Measurements from ENCODE around the gene FBXW4. TPM values are rescaled to one million over a fixed set of nuclear protein-coding genes. Genes with fewer than 3 reads are reported as not detected.

Gene FBXW4
- total RNA-seq, 6 experiments from 2014 or later, result 15.1 to 29.5 (median 25.6) TPM

DNA sequence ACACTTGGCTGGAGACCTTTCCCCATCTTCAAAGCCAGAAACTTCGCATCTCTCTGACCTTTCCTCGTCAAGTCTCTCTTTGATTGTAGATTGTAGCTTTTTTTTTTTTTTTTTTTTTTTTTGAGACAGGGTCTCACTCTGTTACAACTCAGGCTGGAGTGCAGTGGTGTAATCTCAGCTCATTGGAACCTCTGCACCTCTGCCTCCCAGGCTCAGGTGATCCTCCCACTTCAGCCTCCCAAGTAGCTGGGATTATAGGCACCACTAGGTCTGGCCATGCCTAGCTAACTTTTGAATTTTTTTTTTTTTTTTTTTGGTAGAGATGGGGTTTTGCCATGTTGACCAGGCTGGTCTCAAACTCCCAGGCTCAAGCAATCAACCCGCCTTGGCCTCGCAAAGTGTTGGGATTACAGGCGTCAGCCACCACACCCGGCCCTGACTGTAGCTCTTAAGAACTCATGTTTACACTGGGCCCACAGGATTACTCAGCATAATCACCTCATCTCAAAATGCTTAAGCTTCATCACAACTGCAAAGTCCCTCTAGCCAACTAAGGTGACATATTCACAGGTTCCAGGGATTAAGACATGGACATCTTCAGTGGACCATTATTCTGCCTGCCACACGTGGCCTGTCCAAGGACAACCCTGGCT lies 118.6 kb downstream of the FBXW4 start:
- Histone ChIP-seq H3K36me3 (peaks cover 0 to 16% (median 0%) of the 10 kb centered on the region in 4 donors), H3K27me3 (no peaks in the 10 kb centered on the region), H3K4me1 (no peaks in the 10 kb centered on the region), H3K9me3 (peaks cover 0 to 6% (median 0%) of the 10 kb centered on the region in 4 donors), H3K27ac (no peak overlapping the region), H3K4me3 (no peak overlapping the region)
- WGBS (ENCODE audit: insufficient coverage, low coverage, low lambda C conversion rate, missing lambda C conversion rate), result 100% methylated on average over 3 of the region's 7 CpGs
- ATAC-seq (no peak), DNase-seq (no peak)
- TF ChIP-seq, protein P1, sequence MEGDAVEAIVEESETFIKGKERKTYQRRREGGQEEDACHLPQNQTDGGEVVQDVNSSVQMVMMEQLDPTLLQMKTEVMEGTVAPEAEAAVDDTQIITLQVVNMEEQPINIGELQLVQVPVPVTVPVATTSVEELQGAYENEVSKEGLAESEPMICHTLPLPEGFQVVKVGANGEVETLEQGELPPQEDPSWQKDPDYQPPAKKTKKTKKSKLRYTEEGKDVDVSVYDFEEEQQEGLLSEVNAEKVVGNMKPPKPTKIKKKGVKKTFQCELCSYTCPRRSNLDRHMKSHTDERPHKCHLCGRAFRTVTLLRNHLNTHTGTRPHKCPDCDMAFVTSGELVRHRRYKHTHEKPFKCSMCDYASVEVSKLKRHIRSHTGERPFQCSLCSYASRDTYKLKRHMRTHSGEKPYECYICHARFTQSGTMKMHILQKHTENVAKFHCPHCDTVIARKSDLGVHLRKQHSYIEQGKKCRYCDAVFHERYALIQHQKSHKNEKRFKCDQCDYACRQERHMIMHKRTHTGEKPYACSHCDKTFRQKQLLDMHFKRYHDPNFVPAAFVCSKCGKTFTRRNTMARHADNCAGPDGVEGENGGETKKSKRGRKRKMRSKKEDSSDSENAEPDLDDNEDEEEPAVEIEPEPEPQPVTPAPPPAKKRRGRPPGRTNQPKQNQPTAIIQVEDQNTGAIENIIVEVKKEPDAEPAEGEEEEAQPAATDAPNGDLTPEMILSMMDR (IDR thresholded peaks at IDR 0.05), result no peak
- TF ChIP-seq POLR2A (IDR thresholded peaks at IDR 0.05), result no peak
- intact Hi-C loops (cut with DNase I), result no loop called here

- intact Hi-C loops (cut with DNase I), result no loop called here
- peaks cover 0 to 6% (median 0%) of the 10 kb centered on the region in 4 donors for H3K9me3 ChIP-seq
- H3K4me1 ChIP-seq, result peaks cover 0 to 2% (median 0%) of the 10 kb centered on the region in 4 donors
- DNase-seq (no peak), ATAC-seq (peak in 1 of 4 donors; percentile 10)
- no CpG with 5 or more reads among the region's 7 CpGs for WGBS (ENCODE audit: insufficient coverage, low coverage, low lambda C conversion rate, missing lambda C conversion rate)
- H3K4me3 ChIP-seq, result no peak overlapping the region
- H3K36me3 ChIP-seq, result peaks cover 0 to 16% (median 0%) of the 10 kb centered on the region in 4 donors
- no peak overlapping the region for H3K27ac ChIP-seq
- no peaks in the 10 kb centered on the region for H3K27me3 ChIP-seq
- TF ChIP-seq POLR2A (IDR thresholded peaks at IDR 0.05), result no peak
- TF ChIP-seq, protein P1 (IDR thresholded peaks at IDR 0.05), result no peak
Measured at GRCh38 chr10:101575580-101576210, 119.3 kb downstream of the FBXW4 start.

- Histone ChIP-seq H3K4me1 (peaks cover 0 to 6% (median 0%) of the 10 kb centered on the region in 4 donors), H3K36me3 (peaks cover 0 to 15% (median 0%) of the 10 kb centered on the region in 4 donors), H3K27me3 (no peaks in the 10 kb centered on the region), H3K4me3 (no peak overlapping the region), H3K9me3 (peaks cover 0 to 6% (median 0%) of the 10 kb centered on the region in 4 donors), H3K27ac (no peak overlapping the region)
- intact Hi-C loops (cut with DNase I), result no loop called here
- ATAC-seq (no peak), DNase-seq (no peak)
- no CpG with 5 or more reads among the region's 3 CpGs for WGBS (ENCODE audit: insufficient coverage, low coverage, low lambda C conversion rate, missing lambda C conversion rate)
- TF ChIP-seq, protein P1 (IDR thresholded peaks at IDR 0.05), result no peak
- no peak for TF ChIP-seq POLR2A (IDR thresholded peaks at IDR 0.05)
Measured at GRCh38 chr10:101575091-101575490, 119.9 kb downstream of the FBXW4 start.

DNA sequence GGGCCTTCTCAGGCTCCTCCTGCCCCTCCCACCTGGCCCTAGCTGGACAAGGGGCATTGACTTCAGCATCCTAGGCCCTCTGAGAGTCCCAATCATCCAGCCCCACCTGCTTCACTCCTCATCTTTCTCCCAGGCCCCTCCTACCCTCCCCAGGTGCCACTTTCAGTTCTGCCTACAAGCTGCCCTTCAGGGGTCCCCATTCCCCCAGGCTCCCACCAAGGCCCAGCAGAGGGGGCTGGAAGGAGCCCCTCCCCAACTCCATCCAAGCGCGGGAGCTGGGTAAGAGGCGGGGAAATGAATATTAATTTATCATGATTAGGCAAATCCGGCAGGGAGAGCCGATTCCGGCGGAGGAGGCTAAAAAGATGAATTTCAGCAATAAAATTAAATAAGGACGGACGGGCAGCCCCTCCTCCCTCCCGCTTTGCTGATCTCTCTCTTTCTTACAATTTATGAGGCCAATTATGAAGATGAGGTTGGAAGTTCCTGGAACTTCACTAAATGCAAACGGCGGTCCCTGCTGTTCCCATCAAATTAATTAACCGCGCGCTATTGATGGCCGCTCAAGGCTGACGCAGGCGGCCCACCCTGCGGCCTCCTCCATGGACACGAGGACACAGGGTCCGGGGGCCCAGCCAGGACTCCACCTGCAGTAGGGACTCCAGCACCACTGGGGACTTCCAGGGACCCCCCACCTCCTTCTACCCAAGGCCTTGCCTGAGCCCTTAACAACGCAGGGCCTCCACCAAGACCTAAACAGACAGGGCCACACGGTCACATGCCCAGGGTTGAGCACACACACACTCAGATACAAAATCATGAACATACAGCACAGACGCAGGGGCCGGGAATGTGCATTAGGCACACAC lies 120.9 kb downstream of the FBXW4 start:
- intact Hi-C loops (cut with DNase I), result no loop called here
- Histone ChIP-seq H3K27ac (no peak overlapping the region), H3K4me3 (no peak overlapping the region), H3K4me1 (peaks cover 0 to 12% (median 3%) of the 10 kb centered on the region in 4 donors), H3K27me3 (peaks cover 0 to 8% of the 10 kb centered on the region in 2 donors), H3K36me3 (peaks cover 0 to 6% (median 0%) of the 10 kb centered on the region in 4 donors), H3K9me3 (peaks cover 0 to 6% (median 0%) of the 10 kb centered on the region in 4 donors)
- 89% methylated on average over 11 of the region's 25 CpGs for WGBS (ENCODE audit: insufficient coverage, low coverage, low lambda C conversion rate, missing lambda C conversion rate)
- no peak for TF ChIP-seq POLR2A (IDR thresholded peaks at IDR 0.05)
- TF ChIP-seq, protein P1 (IDR thresholded peaks at IDR 0.05), result no peak
- ATAC-seq (no peak), DNase-seq (no peak)

All from right lobe of liver (tissue), 6 donors.